UCSD-AML1 (cell line): ENCODE data around the gene MRPL37.
"Not testable (repeated sequence)": the region's sequence is repeated elsewhere in the genome, so short reads cannot be mapped to it uniquely, and the experiment has no call there.

Experiments
- DNase-seq: peaks from one replicate; lab custom pipeline; 2025; ENCODE audit not compliant: unreplicated experiment; lab: John Stamatoyannopoulos, UW

The MRPL37 gene

GRCh38 chr1:54199765-54200518 lies at the start of gene MRPL37, which contains the start of gene CYB5RL:
TSS of gene MRPL37 (plus strand) at chr1:54200167. CDS start at chr1:54200244, 77 bp downstream.
TSS of gene CYB5RL (minus strand) at chr1:54200030. CDS start at chr1:54195616, 4,414 bp downstream.
- DNase-seq, result peak; percentile 86

- DNase-seq, result no peak
These were observed 49.0 kb upstream of the MRPL37 start for GRCh38 chr1:54151013-54151412.

GRCh38 chr1:54152696-54153095 lies 47.3 kb upstream of the MRPL37 start, which contains the start of gene CDCP2:
TSS of gene CDCP2 (minus strand) at chr1:54153000. CDS start at chr1:54152922, 78 bp downstream.
- no peak for DNase-seq

GRCh38 chr1:54153535-54154439 lies 46.2 kb upstream of the MRPL37 start:
- no peak for DNase-seq

GRCh38 chr1:54156201-54156600 lies 43.8 kb upstream of the MRPL37 start:
- DNase-seq, result no peak

- no peak for DNase-seq
These were observed 43.0 kb upstream of the MRPL37 start for GRCh38 chr1:54156986-54157385.

GRCh38 chr1:54157401-54157800 lies 42.6 kb upstream of the MRPL37 start:
- DNase-seq, result no peak

GRCh38 chr1:54158071-54158470 lies 41.9 kb upstream of the MRPL37 start:
- DNase-seq, result no peak

- DNase-seq, result no peak
These were observed 40.1 kb upstream of the MRPL37 start for GRCh38 chr1:54159733-54160316.

GRCh38 chr1:54160351-54160750 lies 39.6 kb upstream of the MRPL37 start:
- DNase-seq, result no peak

GRCh38 chr1:54161495-54162168 lies 38.3 kb upstream of the MRPL37 start:
- no peak for DNase-seq

GRCh38 chr1:54163051-54163450 lies 36.9 kb upstream of the MRPL37 start:
- no peak for DNase-seq

- no peak for DNase-seq
These were observed 36.4 kb upstream of the MRPL37 start for GRCh38 chr1:54163573-54163972.

- no peak for DNase-seq
These were observed 34.8 kb upstream of the MRPL37 start for GRCh38 chr1:54165146-54165545.

GRCh38 chr1:54166357-54166756 lies 33.6 kb upstream of the MRPL37 start:
- DNase-seq, result not testable (repeated sequence)

- no peak for DNase-seq
These were observed 32.4 kb upstream of the MRPL37 start for GRCh38 chr1:54167422-54168139.

GRCh38 chr1:54168206-54168965 lies 31.6 kb upstream of the MRPL37 start:
- no peak for DNase-seq

GRCh38 chr1:54169068-54169467 lies 30.9 kb upstream of the MRPL37 start:
- no peak for DNase-seq

GRCh38 chr1:54171016-54171415 lies 29.0 kb upstream of the MRPL37 start:
- no peak for DNase-seq
